H9 (cell line): Measurements from ENCODE around the gene CDH23. TPM values are rescaled to one million over a fixed set of nuclear protein-coding genes. Genes with fewer than 3 reads are reported as not detected.

ENCODE experiments used
- DNase-seq: peaks from one replicate; pipeline ENCODE4 v3.0.0-alpha.2; 2017
- H2AFZ ChIP-seq: one replicate; pipeline ENCODE4 v1.6.1; 2013; ENCODE audit warnings: mild to moderate bottlenecking, low read length, control low read depth, moderate library complexity
- H2AK5ac ChIP-seq: 2 replicates; pipeline ENCODE4 v1.6.1; 2013; ENCODE audit warnings: low read length, control low read depth, mixed read lengths; ENCODE audit not compliant: insufficient read length
- H2BK120ac ChIP-seq: one replicate; pipeline ENCODE4 v1.6.1; 2013; ENCODE audit warnings: low read depth, mild to moderate bottlenecking, low read length, control low read depth, inconsistent platforms; ENCODE audit not compliant: poor library complexity, severe bottlenecking
- H2BK12ac ChIP-seq: 2 replicates; pipeline ENCODE4 v1.6.1; 2013; ENCODE audit warnings: low read length, control low read depth, mixed read lengths, low read depth; ENCODE audit not compliant: insufficient read length
- H2BK15ac ChIP-seq: 2 replicates; pipeline ENCODE4 v1.6.1; 2013; ENCODE audit warnings: low read depth, low read length, control low read depth
- H2BK20ac ChIP-seq: one replicate; pipeline ENCODE4 v1.6.1; 2013; ENCODE audit warnings: low read depth, mild to moderate bottlenecking, low read length, control low read depth, inconsistent platforms; ENCODE audit not compliant: poor library complexity, severe bottlenecking
- H2BK5ac ChIP-seq: 2 replicates; pipeline ENCODE4 v1.6.1; 2013; ENCODE audit warnings: low read length, control low read depth, mixed read lengths; ENCODE audit not compliant: insufficient read length
- H3K14ac ChIP-seq: 2 replicates; pipeline ENCODE4 v1.6.1; 2013; ENCODE audit warnings: low read length, control low read depth; ENCODE audit not compliant: insufficient read depth
- H3K18ac ChIP-seq: 2 replicates; pipeline ENCODE4 v1.6.1; 2013; ENCODE audit warnings: low read depth, mild to moderate bottlenecking, mixed read lengths, low read length, control low read depth; ENCODE audit not compliant: insufficient read length
- H3K23ac ChIP-seq: 2 replicates; pipeline ENCODE4 v1.6.1; 2013; ENCODE audit warnings: low read length, control low read depth, mixed read lengths, low read depth; ENCODE audit not compliant: insufficient read length
- H3K23me2 ChIP-seq: 2 replicates; pipeline ENCODE4 v1.6.1; 2013; ENCODE audit warnings: low read depth, mild to moderate bottlenecking, mixed read lengths, low read length, control low read depth; ENCODE audit not compliant: insufficient read length, poor library complexity, severe bottlenecking
- H3K27ac ChIP-seq: 2 replicates; pipeline ENCODE4 v1.5.1; 2013; ENCODE audit warnings: low read length, control low read depth, mixed read lengths, low read depth; ENCODE audit not compliant: insufficient read length
- H3K27me3 ChIP-seq: 2 replicates; pipeline ENCODE4 v1.6.1; 2013; ENCODE audit warnings: low read length, control low read depth, inconsistent platforms; ENCODE audit not compliant: insufficient read depth
- H3K4ac ChIP-seq: 2 replicates; pipeline ENCODE4 v1.6.1; 2013; ENCODE audit warnings: low read depth, mild to moderate bottlenecking, control low read depth, inconsistent platforms, low read length, moderate library complexity
- H3K4me1 ChIP-seq: 2 replicates; pipeline ENCODE4 v1.6.1; 2013; ENCODE audit warnings: low read length, control low read depth, inconsistent platforms; ENCODE audit not compliant: insufficient read depth
- H3K4me2 ChIP-seq: 2 replicates; pipeline ENCODE4 v1.6.1; 2013; ENCODE audit warnings: low read length, control low read depth, mixed read lengths; ENCODE audit not compliant: insufficient read length, insufficient read depth
- H3K56ac ChIP-seq: 2 replicates; pipeline ENCODE4 v1.6.1; 2013; ENCODE audit warnings: low read depth, mild to moderate bottlenecking, mixed read lengths, low read length, control low read depth; ENCODE audit not compliant: insufficient read length
- H3K79me1 ChIP-seq: 2 replicates; pipeline ENCODE4 v1.6.1; 2013; ENCODE audit warnings: low read depth, mild to moderate bottlenecking, moderate library complexity, low read length, control low read depth, inconsistent platforms; ENCODE audit not compliant: insufficient read depth, poor library complexity, severe bottlenecking
- H3K79me2 ChIP-seq: 2 replicates; pipeline ENCODE4 v1.6.1; 2013; ENCODE audit warnings: low read length, control low read depth, inconsistent platforms; ENCODE audit not compliant: insufficient read depth
- H3K9ac ChIP-seq: 2 replicates; pipeline ENCODE4 v1.6.1; 2013; ENCODE audit warnings: low read length, control low read depth, mixed read lengths; ENCODE audit not compliant: insufficient read length; ENCODE audit errors: extremely low read depth
- H3K9me3 ChIP-seq: one replicate; pipeline ENCODE4 v1.6.1; 2013; ENCODE audit warnings: low read depth, low read length, inconsistent platforms; ENCODE audit not compliant: control insufficient read depth
- H3T11ph ChIP-seq: one replicate; pipeline ENCODE4 v1.6.1; 2013; ENCODE audit warnings: mild to moderate bottlenecking, low read length, control low read depth, inconsistent platforms
- H4K20me1 ChIP-seq: one replicate; pipeline ENCODE4 v1.6.1; 2013; ENCODE audit not compliant: control insufficient read depth, insufficient read length, insufficient read depth
- H4K5ac ChIP-seq: 2 replicates; pipeline ENCODE4 v1.6.1; 2013; ENCODE audit warnings: low read depth, mild to moderate bottlenecking, mixed read lengths, low read length, control low read depth; ENCODE audit not compliant: insufficient read length
- H4K8ac ChIP-seq: replicated peaks from 2 replicates; pipeline ENCODE4 v1.6.1; 2013; ENCODE audit warnings: low read length, control low read depth, mixed read lengths, low read depth; ENCODE audit not compliant: insufficient read length
- H4K91ac ChIP-seq: 2 replicates; pipeline ENCODE4 v1.6.1; 2013; ENCODE audit warnings: low read depth, mild to moderate bottlenecking, moderate library complexity, mixed read lengths, low read length, control low read depth; ENCODE audit not compliant: insufficient read length
- H3K27ac Mint-ChIP-seq, 3 experiments: 2 replicates in 2 of 3; 3 replicates in 1 of 3; pipeline ENCODE4 v1.8.0; 2020 to 2021; ENCODE audit warnings: mixed read lengths in 3 of 3, mild to moderate bottlenecking in 1 of 3, moderate library complexity in 1 of 3
- H3K27me3 Mint-ChIP-seq: 2 replicates; pipeline ENCODE4 v1.8.0; 2021; ENCODE audit warnings: low read depth, mild to moderate bottlenecking, moderate library complexity, mixed read lengths
- H3K36me3 Mint-ChIP-seq, 3 experiments: 2 replicates in 2 of 3; 3 replicates in 1 of 3; pipeline ENCODE4 v1.8.0; 2020 to 2021; ENCODE audit warnings: low read depth in 3 of 3, mixed read lengths in 3 of 3; ENCODE audit not compliant: insufficient read depth in 1 of 3
- H3K4me1 Mint-ChIP-seq, 2 experiments: 2 replicates each; pipeline ENCODE4 v1.8.0; 2020; ENCODE audit warnings: mixed read lengths in 2 of 2
- H3K4me3 Mint-ChIP-seq, 2 experiments: 2 replicates in 1 of 2; 3 replicates in 1 of 2; pipeline ENCODE4 v1.8.0; 2020 to 2021; ENCODE audit warnings: mild to moderate bottlenecking in 2 of 2, mixed read lengths in 2 of 2, moderate library complexity in 1 of 2
- H3K9me3 Mint-ChIP-seq, 2 experiments: 2 replicates in 1 of 2; 3 replicates in 1 of 2; pipeline ENCODE4 v1.8.0; 2020; ENCODE audit warnings: mild to moderate bottlenecking in 2 of 2, mixed read lengths in 2 of 2, moderate library complexity in 1 of 2
- CTCF ChIP-seq: fragments of 200-600 bp; sonication (generic); conservative IDR thresholded peaks from 3 replicates; pipeline ENCODE4 v1.8.0; 2021; ENCODE audit warnings: antibody characterized with exemption, mild to moderate bottlenecking
- WGBS: extraction: QIAGEN DNeasy Blood & Tissue Kit; methylation state at CpG from one replicate; pipeline ENCODE4 v1.1.7; 2013; ENCODE audit warnings: missing lambda C conversion rate, low lambda C conversion rate, mixed read lengths; ENCODE audit not compliant: insufficient read length; ENCODE audit errors: extremely low coverage; 5-methylcytosine and 5-hydroxymethylcytosine counted together
- total RNA-seq: library from RNA; stranded (reverse); gene quantifications from 2 replicates; pipeline ENCODE4 v1.2.1, GENCODE V29; 2021

CDH23 gene
- total RNA-seq, 1 experiment from 2014 or later: 2.1 TPM

- no peaks in the 10 kb centered on the region for H3K27me3 ChIP-seq
- no peaks in the 10 kb centered on the region for H4K20me1 ChIP-seq
- H3K9me3 Mint-ChIP-seq: no peaks in the 10 kb centered on the region
Observed at GRCh38 chr10:71819441-71819861, 422.7 kb downstream of the CDH23 start.

More at GRCh38 chr10:71819441-71819861, 422.7 kb downstream of the CDH23 start:
- Histone ChIP-seq H3K4me1 (peaks cover 5% of the 10 kb centered on the region; the same call in 1 of the 2 replicates), H3K4me2 (no peak overlapping the region), H3K79me2 (no peaks in the 10 kb centered on the region), H3K23me2 (no peaks in the 10 kb centered on the region), H2BK5ac (no peak overlapping the region), H2BK15ac (no peak overlapping the region), H4K91ac (no peak overlapping the region), H4K8ac (no peak overlapping the region), H3K9ac (no peak overlapping the region), H3K23ac (no peak overlapping the region), H2AK5ac (no peak overlapping the region), H2BK120ac (no peak overlapping the region), H3K4ac (no peak overlapping the region), H4K5ac (no peak overlapping the region), H3T11ph (no peak overlapping the region), H2AFZ (no peak overlapping the region), H2BK20ac (no peak overlapping the region), H3K79me1 (no peaks in the 10 kb centered on the region), H2BK12ac (no peak overlapping the region), H3K27ac (no peak overlapping the region), H3K9me3 (no peaks in the 10 kb centered on the region), H3K56ac (no peak overlapping the region), H3K18ac (no peak overlapping the region), H3K14ac (no peak overlapping the region)
- Mint-ChIP-seq H3K4me1 (no peaks in the 10 kb centered on the region), H3K36me3 (peaks cover 38 to 89% (median 83%) of the 10 kb centered on the region in 3 experiments; a peak in 6 of 7 replicates), H3K27ac (no peak overlapping the region), H3K27me3 (no peaks in the 10 kb centered on the region), H3K4me3 (no peak overlapping the region)
- no CpG with 5 or more reads among the region's 18 CpGs for WGBS
- no peak for DNase-seq
- TF ChIP-seq CTCF: no peak
